ENCODE results near the gene PACS1.
A peak's percentile ranks its signal among the peaks of the same experiment; 100 is the strongest.

PACS1 gene

GRCh38 chr11:66218846-66219620, 149.0 kb downstream of the PACS1 start:
- DNase-seq (ENCODE audit: insufficient read length, low spot score) (no peak), FAIRE-seq (no peak)

DNA sequence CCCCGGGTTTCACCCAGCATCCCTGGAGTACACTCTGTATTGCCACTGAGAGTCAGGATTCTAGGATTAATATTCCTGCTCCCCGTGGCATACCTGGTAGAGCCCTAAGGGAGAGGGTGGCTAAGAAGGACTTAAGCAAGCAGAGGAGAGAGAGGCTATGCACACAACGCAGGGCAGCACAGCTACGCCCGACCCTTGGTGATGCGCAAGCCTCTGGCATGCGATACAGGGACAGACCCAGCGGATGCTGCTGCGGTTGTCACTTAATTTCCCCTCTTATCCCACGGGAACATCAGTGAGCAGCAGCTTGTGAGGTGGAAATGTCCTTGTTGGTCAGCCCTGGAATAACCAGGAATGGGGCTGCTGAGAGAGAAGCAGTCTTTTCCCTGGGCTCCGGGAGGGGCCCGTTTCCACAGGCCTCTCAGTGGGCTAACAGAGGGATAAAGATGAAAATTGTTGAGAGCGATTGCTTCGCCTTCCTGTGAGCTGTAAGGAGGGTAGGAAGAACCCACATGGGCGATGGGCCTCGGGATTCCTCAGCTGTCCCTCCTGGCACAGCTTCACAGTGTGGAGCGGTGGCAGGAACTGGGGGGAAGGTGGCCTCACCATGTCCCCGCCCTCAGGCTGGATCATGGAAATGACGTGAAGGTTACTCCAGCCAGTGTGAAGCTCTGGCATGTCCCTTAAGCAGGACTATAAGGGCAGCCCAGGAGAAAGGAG, 149.9 kb downstream of the PACS1 start:
- no peak for FAIRE-seq
- no peak for DNase-seq (ENCODE audit: insufficient read length, low spot score)

DNA sequence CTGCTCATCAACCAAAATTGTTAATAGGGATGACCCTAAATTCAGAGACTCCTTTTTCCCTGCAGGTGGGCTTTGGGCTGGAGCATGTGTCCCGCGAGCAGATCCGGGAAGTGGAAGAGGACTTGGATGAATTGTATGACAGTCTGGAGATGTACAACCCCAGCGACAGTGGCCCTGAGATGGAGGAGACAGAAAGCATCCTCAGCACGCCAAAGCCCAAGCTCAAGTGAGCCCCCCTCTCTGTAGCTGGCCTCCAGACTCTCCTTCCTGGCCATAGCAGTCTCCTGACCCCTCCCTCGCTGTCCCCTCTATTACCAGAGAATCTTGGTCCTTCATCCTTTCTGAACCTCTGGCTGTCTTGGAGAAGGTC, 150.5 kb downstream of the PACS1 start:
- DNase-seq (ENCODE audit: insufficient read length, low spot score) (no peak), FAIRE-seq (no peak)

- DNase-seq (ENCODE audit: insufficient read length, low spot score) (no peak), FAIRE-seq (no peak)
Measured at GRCh38 chr11:66221012-66221411, 150.9 kb downstream of the PACS1 start.

GRCh38 chr11:66221726-66222236, 151.7 kb downstream of the PACS1 start:
- FAIRE-seq (peak; percentile 74), DNase-seq (ENCODE audit: insufficient read length, low spot score) (no peak)

DNA sequence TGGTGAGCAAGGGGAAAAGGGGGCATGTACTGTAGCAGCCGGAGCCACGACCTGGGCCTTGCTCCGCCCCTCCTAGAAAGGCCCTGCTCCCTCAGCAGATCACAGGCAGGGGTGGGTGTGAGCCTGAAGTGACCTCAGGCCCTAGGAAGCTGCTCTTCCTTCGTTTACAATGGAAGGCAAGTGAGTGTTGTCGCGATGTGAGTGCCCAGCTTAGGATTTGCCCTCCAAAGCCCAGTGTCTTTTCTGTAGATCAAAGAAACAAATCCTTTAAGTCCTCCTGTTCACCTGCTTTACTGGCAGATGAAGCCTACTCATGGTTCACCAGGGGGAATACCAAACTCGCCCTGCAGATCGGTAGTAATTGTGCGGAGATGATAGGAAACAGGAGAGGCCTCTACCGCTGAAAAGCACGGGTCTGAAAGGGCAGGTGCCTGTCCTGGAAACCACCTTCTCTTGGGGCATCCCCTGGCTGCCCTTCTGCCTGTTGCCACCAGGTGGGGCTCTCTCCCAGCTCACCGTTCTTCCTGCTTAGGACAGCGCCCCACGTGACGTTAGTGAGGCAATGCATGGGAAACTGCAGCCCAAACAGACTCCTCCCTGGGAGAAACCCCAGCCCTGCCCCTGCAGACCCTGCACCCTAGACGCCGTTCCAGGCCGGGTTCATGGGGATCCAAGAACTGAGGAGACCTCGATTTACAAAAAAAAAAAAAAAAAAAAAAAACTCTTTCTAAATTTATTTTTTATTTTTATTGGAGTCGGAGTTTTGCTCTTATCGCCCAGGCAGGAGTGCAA, 152.5 kb downstream of the PACS1 start:
- DNase-seq (ENCODE audit: insufficient read length, low spot score) (peak; percentile 90), FAIRE-seq (peak; percentile 99)

DNA sequence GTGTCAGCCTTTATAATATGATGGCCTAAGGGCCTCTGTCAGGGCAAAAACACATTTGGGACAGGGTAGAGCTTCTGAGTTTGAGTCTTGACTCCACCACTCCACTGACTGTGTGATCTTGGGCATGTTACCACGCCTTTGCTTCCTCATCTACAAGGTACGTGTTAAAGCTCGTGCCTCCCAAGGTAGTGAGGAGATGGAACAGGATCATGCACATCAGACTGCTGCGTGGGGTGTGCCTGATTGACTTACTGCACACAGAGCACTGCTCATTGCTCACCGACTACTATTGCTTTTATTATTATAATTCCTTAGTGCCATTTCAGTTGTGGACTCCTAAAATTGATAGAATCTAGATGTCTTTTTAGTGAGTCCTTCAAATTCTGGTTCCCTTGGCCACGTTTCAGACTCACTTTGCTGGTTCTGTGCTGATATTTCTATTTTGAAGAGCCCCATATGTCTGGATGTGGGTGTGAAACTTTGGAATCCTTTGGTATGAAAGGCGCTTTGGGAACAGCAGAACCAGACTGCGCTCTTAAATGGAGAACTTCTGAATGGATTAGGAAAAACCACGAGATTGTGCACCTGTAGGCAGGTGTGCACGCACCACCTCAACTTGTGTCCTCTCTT, 154.3 kb downstream of the PACS1 start:
- FAIRE-seq, result no peak

DNA sequence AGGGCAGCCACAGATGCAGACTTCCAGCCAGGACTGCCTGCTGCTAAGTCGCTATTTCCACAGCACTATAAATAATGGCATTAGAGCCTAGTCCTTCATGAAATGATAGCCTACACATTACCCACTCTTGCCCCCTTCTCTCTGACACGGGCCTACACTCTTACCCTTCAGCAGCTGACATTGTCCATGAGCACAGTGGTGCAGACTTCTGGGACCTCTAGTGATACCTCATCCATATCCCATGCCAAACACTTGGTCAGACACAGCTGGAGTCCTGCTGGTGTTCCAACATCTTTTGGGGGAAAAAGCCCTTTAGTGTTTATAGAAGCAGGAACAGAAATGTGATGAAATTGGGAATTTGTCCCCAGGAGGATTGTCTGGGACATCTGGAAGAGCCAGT, 155.0 kb downstream of the PACS1 start:
- FAIRE-seq (no peak), DNase-seq (ENCODE audit: insufficient read length, low spot score) (no peak)

More for the DNA sequence above, 154.3 kb downstream of the PACS1 start:
- DNase-seq (ENCODE audit: insufficient read length, low spot score), result no peak

DNA sequence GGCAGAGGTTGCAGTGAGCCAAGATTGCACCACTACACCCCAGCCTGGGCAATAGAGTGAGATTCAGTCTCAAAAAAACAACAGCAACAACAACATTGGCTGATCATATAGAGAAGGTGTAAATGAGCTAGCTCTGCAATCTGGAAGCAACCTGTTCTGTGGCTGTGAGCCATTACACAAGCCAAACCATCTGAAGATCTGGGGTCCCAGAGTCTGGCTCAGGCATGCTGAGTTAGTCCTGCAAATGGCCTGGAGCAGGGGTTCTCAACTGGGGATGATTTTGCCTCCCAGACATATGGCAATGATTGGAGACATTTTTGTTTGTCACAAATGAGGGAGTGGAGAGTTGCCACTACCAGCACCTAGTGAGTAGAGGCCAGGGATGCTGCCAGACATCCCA, 156.0 kb downstream of the PACS1 start:
- no peak for FAIRE-seq
- DNase-seq (ENCODE audit: insufficient read length, low spot score), result no peak

GRCh38 chr11:66227700-66228099, 157.6 kb downstream of the PACS1 start:
- no peak for FAIRE-seq
- no peak for DNase-seq (ENCODE audit: insufficient read length, low spot score)

- FAIRE-seq, result no peak
- no peak for DNase-seq (ENCODE audit: insufficient read length, low spot score)
Measured at GRCh38 chr11:66228521-66228920, 158.4 kb downstream of the PACS1 start.

DNA sequence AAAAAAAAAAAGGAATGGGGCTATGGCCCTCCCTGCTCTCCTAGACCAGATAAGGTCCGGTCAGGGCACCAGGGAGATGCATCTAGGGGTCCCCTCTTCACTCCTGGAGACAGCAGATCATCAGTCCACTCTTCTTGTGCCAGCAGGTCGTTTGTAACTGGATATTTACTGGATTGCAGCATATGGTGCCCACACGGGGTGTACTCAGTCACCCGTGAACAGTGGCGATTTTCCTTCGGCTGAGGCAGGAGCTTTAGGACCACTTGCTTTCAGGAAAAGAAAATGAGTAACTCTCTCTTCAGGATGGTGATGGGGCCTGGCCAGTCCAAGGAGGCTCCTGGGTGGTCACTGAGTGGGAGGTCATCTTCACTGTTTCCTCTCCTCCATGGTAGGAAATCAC, 160.1 kb downstream of the PACS1 start:
- DNase-seq (ENCODE audit: insufficient read length, low spot score) (no peak), FAIRE-seq (no peak)

GRCh38 chr11:66230978-66231377, 160.9 kb downstream of the PACS1 start:
- DNase-seq (ENCODE audit: insufficient read length, low spot score), result no peak
- FAIRE-seq, result no peak

DNA sequence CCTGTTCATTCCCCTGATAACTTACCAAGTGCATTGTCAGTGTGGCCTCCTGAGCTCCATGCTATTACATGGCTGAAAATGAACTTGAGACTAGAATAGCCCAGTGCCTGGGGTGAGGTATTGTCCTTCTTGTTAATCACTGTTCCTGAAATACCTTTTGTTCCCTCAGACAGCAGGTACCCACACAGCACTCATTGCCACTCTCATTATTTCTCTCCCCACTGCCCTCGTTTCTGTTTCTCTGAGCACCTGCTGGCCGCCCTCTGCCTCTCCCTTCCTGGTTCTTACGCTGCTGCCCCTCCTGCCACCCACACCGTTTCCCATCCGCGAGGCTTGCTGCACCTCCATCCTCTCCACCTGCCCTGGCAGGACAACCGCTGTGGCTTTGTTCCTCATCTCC, 161.5 kb downstream of the PACS1 start:
- no peak for DNase-seq (ENCODE audit: insufficient read length, low spot score)
- no peak for FAIRE-seq

GRCh38 chr11:66232769-66233168, 162.7 kb downstream of the PACS1 start:
- FAIRE-seq (no peak), DNase-seq (ENCODE audit: insufficient read length, low spot score) (no peak)

DNA sequence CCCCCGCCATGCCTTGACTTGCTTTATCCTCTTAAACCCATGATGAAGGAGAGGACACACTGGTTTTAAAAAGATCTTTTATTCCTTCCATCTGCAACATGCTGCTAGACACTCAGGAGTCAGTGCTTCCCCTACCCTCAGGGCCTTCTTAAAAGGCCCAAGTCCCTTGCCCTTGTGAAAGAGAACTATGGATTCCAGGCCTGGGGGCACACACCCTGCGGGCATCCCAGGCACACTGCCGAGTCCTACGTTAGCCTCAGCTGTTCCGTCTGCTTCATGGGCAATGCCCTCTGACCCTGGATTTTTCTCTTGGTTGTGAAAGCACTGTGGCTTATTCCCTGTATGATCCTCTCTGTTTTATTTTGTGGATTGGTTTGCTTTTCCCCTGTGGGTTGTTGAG, 163.2 kb downstream of the PACS1 start:
- DNase-seq (ENCODE audit: insufficient read length, low spot score) (no peak), FAIRE-seq (no peak)

DNA sequence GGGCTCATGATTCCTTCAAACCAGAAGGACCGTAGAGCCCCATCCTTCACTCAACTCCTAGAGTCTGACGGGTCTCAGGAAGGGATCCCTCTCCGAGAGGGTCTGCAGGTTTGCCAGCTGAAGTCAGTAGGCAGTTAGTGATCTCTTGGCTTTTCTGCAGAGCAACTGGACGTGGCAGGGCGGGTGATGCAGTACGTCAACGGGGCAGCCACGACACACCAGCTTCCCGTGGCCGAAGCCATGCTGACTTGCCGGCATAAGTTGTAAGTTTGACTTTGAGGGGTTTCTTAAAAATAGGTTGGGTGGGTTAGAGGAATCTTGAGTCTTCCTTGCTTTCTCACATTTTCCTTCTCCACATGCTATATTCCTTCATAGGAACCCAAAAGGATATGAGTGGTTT, 165.1 kb downstream of the PACS1 start:
- DNase-seq (ENCODE audit: insufficient read length, low spot score), result no peak
- FAIRE-seq, result no peak

DNA sequence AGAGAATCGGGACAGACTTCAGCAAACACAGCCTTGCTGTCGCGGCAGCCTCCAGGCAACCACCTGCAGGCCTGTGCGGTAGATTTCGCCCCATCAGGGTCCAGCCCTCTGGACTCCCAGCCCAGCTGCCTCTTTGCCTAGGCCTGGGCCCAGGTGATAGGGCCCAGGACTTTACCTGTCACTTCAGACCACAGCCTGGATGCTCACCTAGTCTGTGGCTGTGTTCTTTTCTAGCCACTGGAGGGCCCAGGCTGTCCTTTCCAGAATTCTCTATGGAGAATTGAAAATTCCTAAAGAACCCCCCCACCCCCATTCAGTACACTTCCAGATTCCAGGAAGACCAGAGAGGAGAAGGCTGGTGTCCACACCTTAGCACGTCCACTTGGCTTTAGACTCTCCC, 167.8 kb downstream of the PACS1 start:
- no peak for FAIRE-seq

DNA sequence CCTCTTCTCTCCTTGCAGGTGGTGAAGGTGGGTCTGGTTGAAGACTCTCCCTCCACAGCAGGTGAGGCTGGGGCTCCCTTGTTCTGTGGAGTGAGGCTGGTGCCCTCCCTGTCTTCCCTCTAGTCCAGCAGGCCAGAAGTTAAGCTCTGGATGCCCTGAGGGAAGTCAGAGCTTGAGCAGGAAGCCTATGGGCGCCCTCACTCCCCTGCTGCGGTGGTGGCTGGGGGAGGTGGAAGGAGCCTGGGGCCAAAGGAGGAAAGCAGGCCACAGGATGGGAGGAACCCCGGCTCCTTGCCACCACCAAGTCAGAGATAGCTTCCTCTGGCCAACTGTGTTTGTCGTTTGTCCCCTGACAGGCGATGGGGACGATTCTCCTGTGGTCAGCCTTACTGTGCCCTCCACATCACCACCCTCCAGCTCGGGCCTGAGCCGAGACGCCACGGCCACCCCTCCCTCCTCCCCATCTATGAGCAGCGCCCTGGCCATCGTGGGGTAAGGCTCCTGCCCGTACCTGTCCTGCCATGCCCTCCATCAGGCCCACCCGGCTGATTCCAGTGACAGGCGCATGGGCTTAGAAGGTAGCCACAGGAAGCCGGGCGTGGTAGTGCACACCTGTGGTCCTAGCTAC, 168.8 kb downstream of the PACS1 start:
- FAIRE-seq, result no peak
- DNase-seq (ENCODE audit: insufficient read length, low spot score), result no peak

More for the DNA sequence above, 167.8 kb downstream of the PACS1 start:
- DNase-seq (ENCODE audit: insufficient read length, low spot score), result no peak

- DNase-seq (ENCODE audit: insufficient read length, low spot score) (no peak), FAIRE-seq (no peak)
Measured at GRCh38 chr11:66239511-66239910, 169.4 kb downstream of the PACS1 start.

Data from GM19239 (cell line).